Liver (tissue), 9 donors: ENCODE results near the gene ZNF438. TPM values are rescaled to one million over a fixed set of nuclear protein-coding genes. Genes with fewer than 3 reads are reported as not detected.

Experiments used
- DNase-seq: peaks from one replicate; pipeline ENCODE4 v3.0.0-alpha.2; 2017; ENCODE audit warnings: low spot score
- H3K27ac ChIP-seq, 2 donors: one replicate each; pipeline ENCODE4 v1.7.0; 2013; ENCODE audit warnings: inconsistent platforms in 2 of 2, low read length in 2 of 2, control low read depth in 1 of 2, low read depth in 1 of 2, mild to moderate bottlenecking in 1 of 2
- H3K27me3 ChIP-seq, 4 donors: one replicate each; pipeline versions ENCODE4 v1.6.1 to v1.7.0; 2013; ENCODE audit warnings: low read length in 3 of 4, inconsistent platforms in 1 of 4, mild to moderate bottlenecking in 1 of 4, moderate library complexity in 1 of 4; ENCODE audit not compliant: control insufficient read depth in 4 of 4, insufficient read depth in 4 of 4
- H3K36me3 ChIP-seq, 4 donors: one replicate each; pipeline versions ENCODE4 v1.6.1 to v1.7.0; 2013; ENCODE audit warnings: low read length in 3 of 4, mild to moderate bottlenecking in 3 of 4, low read depth in 1 of 4, moderate library complexity in 1 of 4; ENCODE audit not compliant: control insufficient read depth in 4 of 4, insufficient read depth in 3 of 4
- H3K4me1 ChIP-seq, 4 donors: one replicate each; pipeline versions ENCODE4 v1.6.1 to v1.7.0; 2013; ENCODE audit warnings: low read length in 3 of 4, mild to moderate bottlenecking in 3 of 4, moderate library complexity in 1 of 4; ENCODE audit not compliant: control insufficient read depth in 4 of 4, insufficient read depth in 4 of 4
- H3K4me3 ChIP-seq, 3 donors: one replicate each; pipeline versions ENCODE4 v1.6.1 to v1.7.0; 2013; ENCODE audit warnings: low read length in 3 of 3, control low read depth in 1 of 3, low read depth in 1 of 3, mild to moderate bottlenecking in 1 of 3
- H3K9ac ChIP-seq, 2 donors: one replicate each; pipeline ENCODE4 v1.7.0; 2013; ENCODE audit warnings: low read length in 2 of 2, mild to moderate bottlenecking in 2 of 2, moderate library complexity in 2 of 2, control low read depth in 1 of 2, low read depth in 1 of 2
- H3K9me3 ChIP-seq, 4 donors: one replicate each; pipeline versions ENCODE4 v1.6.1 to v1.7.0; 2013; ENCODE audit warnings: low read length in 3 of 4; ENCODE audit not compliant: control insufficient read depth in 4 of 4
- EGR1 ChIP-seq, 2 donors: IDR thresholded peaks; 2 replicates each; pipeline ENCODE4 v1.6.1; 2016 to 2018; ENCODE audit warnings: antibody characterized with exemption in 2 of 2, low read depth in 2 of 2
- FOXA1 ChIP-seq: IDR thresholded peaks from 2 replicates; pipeline ENCODE4 v1.6.1; 2016; ENCODE audit warnings: antibody characterized with exemption
- FOXA2 ChIP-seq: IDR thresholded peaks from 2 replicates; pipeline ENCODE4 v1.6.1; 2016; ENCODE audit warnings: antibody characterized with exemption
- GABPA ChIP-seq, 2 donors: IDR thresholded peaks in 1 of 2; conservative IDR thresholded peaks in 1 of 2; 2 replicates each; pipeline ENCODE4 v1.6.1; 2016; ENCODE audit warnings: antibody characterized with exemption in 2 of 2, mild to moderate bottlenecking in 1 of 2, moderate library complexity in 1 of 2
- HNF4G ChIP-seq: IDR thresholded peaks from 2 replicates; pipeline ENCODE4 v1.6.1; 2016; ENCODE audit warnings: antibody characterized with exemption
- JUND ChIP-seq, 2 donors: IDR thresholded peaks; 2 replicates each; pipeline ENCODE4 v1.6.1; 2016; ENCODE audit warnings: antibody characterized with exemption in 2 of 2
- NR2F2 ChIP-seq: IDR thresholded peaks from 2 replicates; pipeline ENCODE4 v1.6.1; 2016; ENCODE audit warnings: antibody characterized with exemption
- RAD21 ChIP-seq, 2 donors: IDR thresholded peaks; 2 replicates each; pipeline ENCODE4 v1.6.1; 2016; ENCODE audit warnings: antibody characterized with exemption in 2 of 2, mild to moderate bottlenecking in 2 of 2
- RXRA ChIP-seq, 2 donors: IDR thresholded peaks; 2 replicates each; pipeline ENCODE4 v1.6.1; 2017 to 2018; ENCODE audit warnings: antibody characterized with exemption in 2 of 2, mild to moderate bottlenecking in 1 of 2
- SP1 ChIP-seq: IDR thresholded peaks from 2 replicates; pipeline ENCODE4 v1.6.1; 2018; ENCODE audit warnings: antibody characterized with exemption, mild to moderate bottlenecking
- TAF1 ChIP-seq: conservative IDR thresholded peaks from 2 replicates; pipeline ENCODE4 v1.6.1; 2016; ENCODE audit warnings: antibody characterized with exemption, mild to moderate bottlenecking
- WGBS: extraction: QIAGEN DNeasy Blood & Tissue Kit; methylation state at CpG from one replicate; pipeline ENCODE4 v1.1.7; 2013; 5-methylcytosine and 5-hydroxymethylcytosine counted together
- polyA plus RNA-seq, 2 donors: library from polyadenylated mRNA; stranded (reverse) in 1 of 2; unstranded in 1 of 2; fragments of 200-250 nt in 1 of 2; fragments of >200 nt in 1 of 2; fragmentation: Nextera tagmentation in 1 of 2; extraction: Ambion mirVana in 1 of 2; gene quantifications; one replicate each; pipeline versions ENCODE4 v1.2.1 to v1.2.3, GENCODE V29; 2013 to 2015
- total RNA-seq, 2 donors: library from RNA; depleted of rRNA; stranded (reverse); fragments of >200 nt; gene quantifications; one replicate each; pipeline ENCODE4 v1.2.3, GENCODE V29; 2014
- TF ChIP-seq, protein P1 (sequence below): IDR thresholded peaks from 2 replicates; pipeline ENCODE4 v1.6.1; 2016; ENCODE audit warnings: antibody characterized with exemption
- TF ChIP-seq, protein P2 (sequence below): fragments of 150-350 bp; IDR thresholded peaks from 2 replicates; pipeline ENCODE4 v1.5.1; 2017; ENCODE audit warnings: improper control_type of control experiment, low read depth, low read length; ENCODE audit not compliant: missing input control
- TF ChIP-seq, protein P3 (sequence below): IDR thresholded peaks from 2 replicates; pipeline ENCODE4 v1.6.1; 2016; ENCODE audit warnings: antibody characterized with exemption
- TF ChIP-seq, protein P4 (sequence below): IDR thresholded peaks from 2 replicates; pipeline ENCODE4 v1.6.1; 2016; ENCODE audit warnings: antibody characterized with exemption
- donor health status: healthy.
- donor health status: healthy.
- donor health status: healthy.
- donor health status: healthy.
- donor health status: healthy.

ZNF438 gene
- total and polyA plus RNA-seq, 4 donors = 1.9 to 2.9 (median 2.2) TPM

DNA sequence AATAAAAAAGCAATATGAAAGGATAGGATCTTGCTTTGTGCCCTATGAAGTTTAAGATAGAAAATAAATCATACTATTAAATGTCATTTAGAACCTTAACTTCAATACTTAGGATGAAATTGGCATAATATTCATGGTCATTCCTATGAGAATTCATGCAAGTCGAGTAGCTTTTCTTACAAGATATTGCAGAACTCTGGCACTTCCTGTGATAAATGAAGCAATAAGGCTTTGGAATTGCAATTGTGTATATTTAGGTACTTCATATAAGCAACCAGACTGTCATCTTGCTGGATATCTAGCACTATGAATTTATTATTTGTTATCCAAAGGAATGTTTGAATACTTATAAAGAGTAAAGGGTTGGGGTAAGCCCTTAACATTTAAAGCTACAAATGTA is 116.5 kb downstream of the ZNF438 start:
- Histone ChIP-seq H3K4me3 (no peak overlapping the region), H3K27ac (no peak overlapping the region), H3K9me3 (no peaks in the 10 kb centered on the region), H3K27me3 (no peaks in the 10 kb centered on the region), H3K9ac (no peak overlapping the region), H3K36me3 (no peaks in the 10 kb centered on the region), H3K4me1 (no peaks in the 10 kb centered on the region)
- DNase-seq = no peak
- 62% methylated on average over 1 of the region's 1 CpG for WGBS
- TF ChIP-seq RAD21 (IDR thresholded peaks at IDR 0.05) = no peak
- no peak for TF ChIP-seq JUND (IDR thresholded peaks at IDR 0.05)
- no peak for TF ChIP-seq HNF4G
- no peak for TF ChIP-seq NR2F2
- no peak for TF ChIP-seq GABPA (IDR thresholded peaks at IDR 0.05 in 1 of 2, conservative IDR thresholded peaks at IDR 0.05 in 1 of 2)
- no peak for TF ChIP-seq RXRA (IDR thresholded peaks at IDR 0.05)
- TF ChIP-seq, protein P1, sequence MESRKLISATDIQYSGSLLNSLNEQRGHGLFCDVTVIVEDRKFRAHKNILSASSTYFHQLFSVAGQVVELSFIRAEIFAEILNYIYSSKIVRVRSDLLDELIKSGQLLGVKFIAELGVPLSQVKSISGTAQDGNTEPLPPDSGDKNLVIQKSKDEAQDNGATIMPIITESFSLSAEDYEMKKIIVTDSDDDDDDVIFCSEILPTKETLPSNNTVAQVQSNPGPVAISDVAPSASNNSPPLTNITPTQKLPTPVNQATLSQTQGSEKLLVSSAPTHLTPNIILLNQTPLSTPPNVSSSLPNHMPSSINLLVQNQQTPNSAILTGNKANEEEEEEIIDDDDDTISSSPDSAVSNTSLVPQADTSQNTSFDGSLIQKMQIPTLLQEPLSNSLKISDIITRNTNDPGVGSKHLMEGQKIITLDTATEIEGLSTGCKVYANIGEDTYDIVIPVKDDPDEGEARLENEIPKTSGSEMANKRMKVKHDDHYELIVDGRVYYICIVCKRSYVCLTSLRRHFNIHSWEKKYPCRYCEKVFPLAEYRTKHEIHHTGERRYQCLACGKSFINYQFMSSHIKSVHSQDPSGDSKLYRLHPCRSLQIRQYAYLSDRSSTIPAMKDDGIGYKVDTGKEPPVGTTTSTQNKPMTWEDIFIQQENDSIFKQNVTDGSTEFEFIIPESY = no peak
- TF ChIP-seq EGR1 (IDR thresholded peaks at IDR 0.05; ENCODE audit: low read depth in 2 of 2) = no peak

DNA sequence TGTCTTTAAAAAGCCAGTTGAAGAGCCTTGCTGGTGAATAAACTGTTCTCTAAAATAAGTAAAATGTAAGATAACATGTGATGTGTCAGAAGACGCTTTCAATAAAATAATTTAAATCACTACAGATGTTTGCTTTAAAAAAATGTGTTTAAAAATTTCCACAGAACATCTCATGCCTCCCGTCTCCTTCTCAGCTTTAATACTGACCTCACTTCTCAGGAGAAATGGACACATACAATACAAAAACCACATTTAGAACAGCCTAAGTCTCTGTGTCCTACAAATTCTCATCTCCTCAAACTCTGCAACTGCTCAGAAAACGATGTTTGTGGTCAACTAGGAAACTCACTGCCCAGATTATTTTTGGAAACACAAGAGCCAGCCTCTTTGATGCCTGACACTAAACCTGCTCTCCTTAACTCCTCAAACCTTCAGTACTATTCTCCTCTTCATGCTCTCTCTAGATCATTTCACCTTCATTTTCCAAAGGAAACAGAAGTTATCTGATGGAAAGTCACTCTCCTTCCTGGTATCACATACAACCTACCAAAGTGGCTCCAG is 120.3 kb downstream of the ZNF438 start:
- Histone ChIP-seq H3K27ac (no peak overlapping the region), H3K4me3 (no peak overlapping the region), H3K9me3 (no peaks in the 10 kb centered on the region), H3K27me3 (no peaks in the 10 kb centered on the region), H3K36me3 (peaks cover 1 to 7% (median 3%) of the 10 kb centered on the region in 4 donors), H3K4me1 (no peaks in the 10 kb centered on the region), H3K9ac (no peak overlapping the region)
- no peak for TF ChIP-seq FOXA2
- TF ChIP-seq, protein P2, sequence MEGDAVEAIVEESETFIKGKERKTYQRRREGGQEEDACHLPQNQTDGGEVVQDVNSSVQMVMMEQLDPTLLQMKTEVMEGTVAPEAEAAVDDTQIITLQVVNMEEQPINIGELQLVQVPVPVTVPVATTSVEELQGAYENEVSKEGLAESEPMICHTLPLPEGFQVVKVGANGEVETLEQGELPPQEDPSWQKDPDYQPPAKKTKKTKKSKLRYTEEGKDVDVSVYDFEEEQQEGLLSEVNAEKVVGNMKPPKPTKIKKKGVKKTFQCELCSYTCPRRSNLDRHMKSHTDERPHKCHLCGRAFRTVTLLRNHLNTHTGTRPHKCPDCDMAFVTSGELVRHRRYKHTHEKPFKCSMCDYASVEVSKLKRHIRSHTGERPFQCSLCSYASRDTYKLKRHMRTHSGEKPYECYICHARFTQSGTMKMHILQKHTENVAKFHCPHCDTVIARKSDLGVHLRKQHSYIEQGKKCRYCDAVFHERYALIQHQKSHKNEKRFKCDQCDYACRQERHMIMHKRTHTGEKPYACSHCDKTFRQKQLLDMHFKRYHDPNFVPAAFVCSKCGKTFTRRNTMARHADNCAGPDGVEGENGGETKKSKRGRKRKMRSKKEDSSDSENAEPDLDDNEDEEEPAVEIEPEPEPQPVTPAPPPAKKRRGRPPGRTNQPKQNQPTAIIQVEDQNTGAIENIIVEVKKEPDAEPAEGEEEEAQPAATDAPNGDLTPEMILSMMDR = no peak
- TF ChIP-seq, protein P3, sequence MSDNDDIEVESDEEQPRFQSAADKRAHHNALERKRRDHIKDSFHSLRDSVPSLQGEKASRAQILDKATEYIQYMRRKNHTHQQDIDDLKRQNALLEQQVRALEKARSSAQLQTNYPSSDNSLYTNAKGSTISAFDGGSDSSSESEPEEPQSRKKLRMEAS = no peak
- TF ChIP-seq RXRA (IDR thresholded peaks at IDR 0.05) = no peak
- TF ChIP-seq, protein P4, sequence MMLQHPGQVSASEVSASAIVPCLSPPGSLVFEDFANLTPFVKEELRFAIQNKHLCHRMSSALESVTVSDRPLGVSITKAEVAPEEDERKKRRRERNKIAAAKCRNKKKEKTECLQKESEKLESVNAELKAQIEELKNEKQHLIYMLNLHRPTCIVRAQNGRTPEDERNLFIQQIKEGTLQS = no peak
- no peak for TF ChIP-seq SP1
- no peak for TF ChIP-seq TAF1
- no peak for TF ChIP-seq EGR1 (IDR thresholded peaks at IDR 0.05; ENCODE audit: low read depth in 2 of 2)
- no peak for TF ChIP-seq FOXA1
- 85% methylated on average over 3 of the region's 3 CpGs for WGBS
- no peak for DNase-seq
